Prostate gland (tissue), 2 donors: Measurements from ENCODE around the gene CTNNA2.

Experiments
- CTCF ChIP-seq, 4 experiments: fragments of 200-600 bp in 2 of 4; fragments of 450-650 bp in 2 of 4; sonication (generic) in 2 of 4; IDR thresholded peaks; 1 replicate in 3 of 4; 2 replicates in 1 of 4; pipeline ENCODE4 v1.5.1; 2016 to 2019; ENCODE audit warnings: antibody characterized with exemption in 4 of 4, mild to moderate bottlenecking in 2 of 4, moderate library complexity in 2 of 4
- POLR2A ChIP-seq: fragments of 450-650 bp; IDR thresholded peaks from one replicate; pipeline ENCODE4 v1.6.1; 2016; ENCODE audit warnings: antibody characterized with exemption, mild to moderate bottlenecking
- POLR2AphosphoS5 ChIP-seq: sonication (generic); formaldehyde crosslinking; IDR thresholded peaks from one replicate; pipeline ENCODE4 v1.6.1; 2017; ENCODE audit warnings: antibody characterized with exemption

- TF ChIP-seq POLR2A = no peak
- TF ChIP-seq CTCF (IDR thresholded peaks at IDR 0.05) = no peak
- TF ChIP-seq POLR2AphosphoS5 = no peak
Observed at GRCh38 chr2:79901161-79901560, 388.3 kb downstream of the CTNNA2 start.
